ENCODE results near the gene CABLES2.

Gene CABLES2

DNA sequence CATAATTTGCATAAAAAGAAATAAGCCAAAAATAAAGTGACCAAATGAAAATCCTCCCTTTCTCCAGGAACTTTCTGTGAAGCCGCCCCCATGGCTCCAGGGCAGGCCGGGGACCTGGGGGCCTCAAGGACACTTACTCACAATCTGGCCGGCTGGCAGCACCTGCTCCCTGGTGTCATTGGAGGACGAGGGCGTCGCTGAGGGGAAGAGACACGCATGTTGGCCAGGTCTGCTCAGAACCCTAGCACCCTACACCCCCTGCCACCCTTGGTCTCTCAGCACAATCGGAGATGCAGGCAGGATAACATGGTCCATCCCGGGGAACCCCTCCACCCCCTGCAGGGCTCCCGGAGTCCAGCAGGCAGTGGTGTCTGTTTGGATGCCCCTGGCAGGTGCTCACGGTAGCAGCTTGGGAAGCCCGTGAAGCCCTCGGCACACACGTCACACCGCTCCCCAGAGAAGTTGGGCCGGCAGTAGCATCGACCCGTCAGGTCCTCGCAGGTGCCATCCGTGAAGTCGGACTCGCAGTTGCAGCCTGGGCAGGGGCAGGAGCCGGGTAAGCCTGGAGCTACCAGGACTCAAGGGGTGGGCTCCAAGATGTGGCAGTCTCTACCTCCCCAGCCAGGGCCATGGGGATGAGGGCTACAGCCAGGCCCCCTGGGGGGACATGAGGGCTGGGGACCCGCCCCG, 61.3 kb downstream of the CABLES2 start:
- DNase-seq: no peak

GRCh38 chr20:62344782-62345181, 62.3 kb downstream of the CABLES2 start:
- no peak for DNase-seq

DNA sequence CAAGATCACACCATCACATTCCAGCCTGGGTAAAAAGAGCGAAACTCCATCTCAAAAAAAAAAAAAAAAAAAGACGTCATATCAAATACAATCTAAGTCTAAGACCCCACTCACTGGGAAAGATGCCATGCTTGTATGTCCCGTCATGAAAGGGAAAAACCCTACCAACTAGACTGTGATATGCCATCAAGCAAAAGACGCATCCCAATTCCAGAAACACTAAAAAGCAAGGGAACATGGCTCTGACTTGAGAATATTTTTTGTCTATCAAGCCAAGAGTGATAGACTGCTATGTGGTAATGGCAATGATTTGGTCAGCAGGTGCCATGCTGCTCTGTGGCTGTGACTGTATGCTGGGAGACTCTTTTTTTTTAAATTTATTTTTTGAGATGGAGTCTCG, 63.0 kb downstream of the CABLES2 start:
- no peak for DNase-seq

DNA sequence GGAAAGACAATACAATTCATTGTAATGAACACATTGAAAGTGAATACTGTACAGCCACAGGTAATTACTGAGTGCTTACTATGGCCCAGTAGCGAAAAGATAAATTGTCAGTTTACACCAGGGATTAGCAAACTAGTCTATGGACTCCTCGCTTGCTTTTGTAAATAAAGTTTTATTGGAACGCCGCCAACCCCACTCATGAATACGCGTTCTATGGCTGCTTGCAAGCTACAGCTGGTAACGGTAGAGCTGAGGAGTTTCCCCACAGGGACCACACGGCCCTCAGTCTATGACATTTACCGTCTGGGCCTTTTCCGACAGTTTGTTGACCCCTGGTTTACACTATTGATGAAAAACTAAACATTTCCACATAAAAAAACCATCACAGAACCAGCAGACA, 64.2 kb downstream of the CABLES2 start:
- DNase-seq: no peak

- peak; percentile 38 to 52 for DNase-seq
Measured at GRCh38 chr20:62339647-62340062, 67.4 kb downstream of the CABLES2 start.
